ENCODE data around the gene KDM8. TPM values are rescaled to one million over a fixed set of nuclear protein-coding genes. Genes with fewer than 3 reads are reported as not detected.
A peak's percentile ranks its signal among the peaks of the same experiment; 100 is the strongest.

The KDM8 gene
- total RNA-seq, 1 experiment from 2014 or later = 15.5 TPM

GRCh38 chr16:27219161-27219560, 15.8 kb downstream of the KDM8 start:
- Histone ChIP-seq H3K79me2 (ENCODE audit: insufficient read depth, low read length) (no peaks in the 10 kb centered on the region), H2AFZ (ENCODE audit: low read length) (no peak overlapping the region), H4K20me1 (ENCODE audit: control insufficient read depth, insufficient read depth, insufficient read length) (no peaks in the 10 kb centered on the region), H3K4me1 (ENCODE audit: insufficient read depth, low read length) (0 out of 2 replicates have a peak, but pooled peaks cover 2% of the 10 kb centered on the region), H3K4me2 (ENCODE audit: insufficient read depth, insufficient read length, low read length) (no peak overlapping the region), H3K18ac (ENCODE audit: insufficient read length, low read depth, low read length) (no peak overlapping the region), H2BK15ac (ENCODE audit: low read depth, low read length) (no peak overlapping the region), H3K14ac (ENCODE audit: insufficient read depth, low read length) (no peak overlapping the region), H3K56ac (ENCODE audit: insufficient read length, low read depth, low read length) (no peak overlapping the region), H3T11ph (ENCODE audit: low read length) (no peak overlapping the region), H3K27ac (ENCODE audit: insufficient read length, low read depth, low read length) (no peak overlapping the region), H2BK20ac (ENCODE audit: low read depth, low read length, poor library complexity, severe bottlenecking) (no peak overlapping the region), H3K79me1 (ENCODE audit: insufficient read depth, low read depth, low read length, poor library complexity, severe bottlenecking) (no peaks in the 10 kb centered on the region), H4K8ac (replicated peaks; ENCODE audit: insufficient read length, low read depth, low read length) (no peak overlapping the region), H4K91ac (ENCODE audit: insufficient read length, low read depth, low read length) (no peak overlapping the region), H2BK120ac (ENCODE audit: low read depth, low read length, poor library complexity, severe bottlenecking) (no peak overlapping the region), H2AK5ac (ENCODE audit: insufficient read length, low read length) (no peak overlapping the region), H3K27me3 (ENCODE audit: insufficient read depth, low read length) (no peaks in the 10 kb centered on the region), H2BK5ac (ENCODE audit: insufficient read length, low read length) (no peak overlapping the region), H3K23me2 (ENCODE audit: insufficient read length, low read depth, low read length, poor library complexity, severe bottlenecking) (no peaks in the 10 kb centered on the region), H2BK12ac (ENCODE audit: insufficient read length, low read depth, low read length) (no peak overlapping the region), H3K4ac (ENCODE audit: low read depth, low read length) (no peak overlapping the region), H4K5ac (ENCODE audit: insufficient read length, low read depth, low read length) (no peak overlapping the region), H3K9me3 (ENCODE audit: control insufficient read depth, low read depth, low read length) (no peaks in the 10 kb centered on the region), H3K9ac (ENCODE audit: extremely low read depth, insufficient read length, low read length) (no peak overlapping the region), H3K23ac (ENCODE audit: insufficient read length, low read depth, low read length) (no peak overlapping the region)
- Mint-ChIP-seq H3K36me3 (ENCODE audit: insufficient read depth in 1 of 3, low read depth in 3 of 3) (peaks cover 5 to 19% (median 16%) of the 10 kb centered on the region in 3 experiments; a peak in 6 of 7 replicates), H3K4me1 (peaks cover 6% of the 10 kb centered on the region in 2 experiments), H3K27me3 (ENCODE audit: low read depth) (no peaks in the 10 kb centered on the region), H3K4me3 (no peak overlapping the region), H3K27ac (peak overlapping the region in 1 of 3 experiments; percentile 94; a peak in 2 of 7 replicates), H3K9me3 (no peaks in the 10 kb centered on the region)
- TF ChIP-seq, protein P1, sequence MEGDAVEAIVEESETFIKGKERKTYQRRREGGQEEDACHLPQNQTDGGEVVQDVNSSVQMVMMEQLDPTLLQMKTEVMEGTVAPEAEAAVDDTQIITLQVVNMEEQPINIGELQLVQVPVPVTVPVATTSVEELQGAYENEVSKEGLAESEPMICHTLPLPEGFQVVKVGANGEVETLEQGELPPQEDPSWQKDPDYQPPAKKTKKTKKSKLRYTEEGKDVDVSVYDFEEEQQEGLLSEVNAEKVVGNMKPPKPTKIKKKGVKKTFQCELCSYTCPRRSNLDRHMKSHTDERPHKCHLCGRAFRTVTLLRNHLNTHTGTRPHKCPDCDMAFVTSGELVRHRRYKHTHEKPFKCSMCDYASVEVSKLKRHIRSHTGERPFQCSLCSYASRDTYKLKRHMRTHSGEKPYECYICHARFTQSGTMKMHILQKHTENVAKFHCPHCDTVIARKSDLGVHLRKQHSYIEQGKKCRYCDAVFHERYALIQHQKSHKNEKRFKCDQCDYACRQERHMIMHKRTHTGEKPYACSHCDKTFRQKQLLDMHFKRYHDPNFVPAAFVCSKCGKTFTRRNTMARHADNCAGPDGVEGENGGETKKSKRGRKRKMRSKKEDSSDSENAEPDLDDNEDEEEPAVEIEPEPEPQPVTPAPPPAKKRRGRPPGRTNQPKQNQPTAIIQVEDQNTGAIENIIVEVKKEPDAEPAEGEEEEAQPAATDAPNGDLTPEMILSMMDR (conservative IDR thresholded peaks at IDR 0.05) = no peak
- no peak for DNase-seq
- no CpG with 5 or more reads among the region's 10 CpGs for WGBS (ENCODE audit: extremely low coverage, insufficient read length, low lambda C conversion rate)
